WI38 (cell line): Measurements from ENCODE around the gene GARNL3.

Source experiments
- H3K4me3 ChIP-seq: 2 replicates; pipeline ENCODE4 v1.5.1; 2011; ENCODE audit warnings: low read depth, mild to moderate bottlenecking, control low read depth, low read length
- TF ChIP-seq, protein P1 (sequence below): IDR thresholded peaks from 2 replicates; pipeline ENCODE4 v1.5.1; 2012; ENCODE audit warnings: low read depth, mild to moderate bottlenecking, control low read depth, low read length

Gene GARNL3

GRCh38 chr9:127225801-127226625 lies 38.6 kb upstream of the GARNL3 start:
- no peak overlapping the region for H3K4me3 ChIP-seq
- TF ChIP-seq, protein P1, sequence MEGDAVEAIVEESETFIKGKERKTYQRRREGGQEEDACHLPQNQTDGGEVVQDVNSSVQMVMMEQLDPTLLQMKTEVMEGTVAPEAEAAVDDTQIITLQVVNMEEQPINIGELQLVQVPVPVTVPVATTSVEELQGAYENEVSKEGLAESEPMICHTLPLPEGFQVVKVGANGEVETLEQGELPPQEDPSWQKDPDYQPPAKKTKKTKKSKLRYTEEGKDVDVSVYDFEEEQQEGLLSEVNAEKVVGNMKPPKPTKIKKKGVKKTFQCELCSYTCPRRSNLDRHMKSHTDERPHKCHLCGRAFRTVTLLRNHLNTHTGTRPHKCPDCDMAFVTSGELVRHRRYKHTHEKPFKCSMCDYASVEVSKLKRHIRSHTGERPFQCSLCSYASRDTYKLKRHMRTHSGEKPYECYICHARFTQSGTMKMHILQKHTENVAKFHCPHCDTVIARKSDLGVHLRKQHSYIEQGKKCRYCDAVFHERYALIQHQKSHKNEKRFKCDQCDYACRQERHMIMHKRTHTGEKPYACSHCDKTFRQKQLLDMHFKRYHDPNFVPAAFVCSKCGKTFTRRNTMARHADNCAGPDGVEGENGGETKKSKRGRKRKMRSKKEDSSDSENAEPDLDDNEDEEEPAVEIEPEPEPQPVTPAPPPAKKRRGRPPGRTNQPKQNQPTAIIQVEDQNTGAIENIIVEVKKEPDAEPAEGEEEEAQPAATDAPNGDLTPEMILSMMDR: no peak

- TF ChIP-seq, protein P1: no peak
- no peak overlapping the region for H3K4me3 ChIP-seq
Measured at GRCh38 chr9:127229691-127230417, 34.7 kb upstream of the GARNL3 start.

DNA sequence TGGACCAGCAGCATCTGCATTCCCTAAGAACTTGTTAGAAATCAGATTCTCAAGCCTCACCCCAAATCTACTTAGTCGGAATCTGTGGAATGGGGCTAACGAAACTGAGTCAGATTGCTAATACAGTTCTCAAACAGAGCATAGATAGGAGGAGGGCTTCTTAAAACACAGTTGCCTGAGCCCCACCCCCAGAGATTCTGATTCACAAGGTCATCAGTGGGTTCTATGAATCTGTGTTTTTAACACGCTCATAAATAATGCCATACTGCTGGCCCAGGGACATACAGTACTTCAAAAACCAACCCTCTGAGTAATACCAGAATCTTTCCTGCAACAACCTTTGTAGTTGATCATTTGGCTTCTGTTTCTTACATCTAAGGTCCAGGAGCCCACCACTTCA lies 32.9 kb upstream of the GARNL3 start:
- TF ChIP-seq, protein P1: no peak
- no peak overlapping the region for H3K4me3 ChIP-seq

GRCh38 chr9:127232833-127233549 lies 31.6 kb upstream of the GARNL3 start:
- no peak overlapping the region for H3K4me3 ChIP-seq
- TF ChIP-seq, protein P1: no peak

- no peak overlapping the region for H3K4me3 ChIP-seq
- TF ChIP-seq, protein P1: no peak
Measured at GRCh38 chr9:127233550-127233949, 31.0 kb upstream of the GARNL3 start.

- no peak overlapping the region for H3K4me3 ChIP-seq
- TF ChIP-seq, protein P1: no peak
Measured at GRCh38 chr9:127233989-127234388, 30.6 kb upstream of the GARNL3 start.

DNA sequence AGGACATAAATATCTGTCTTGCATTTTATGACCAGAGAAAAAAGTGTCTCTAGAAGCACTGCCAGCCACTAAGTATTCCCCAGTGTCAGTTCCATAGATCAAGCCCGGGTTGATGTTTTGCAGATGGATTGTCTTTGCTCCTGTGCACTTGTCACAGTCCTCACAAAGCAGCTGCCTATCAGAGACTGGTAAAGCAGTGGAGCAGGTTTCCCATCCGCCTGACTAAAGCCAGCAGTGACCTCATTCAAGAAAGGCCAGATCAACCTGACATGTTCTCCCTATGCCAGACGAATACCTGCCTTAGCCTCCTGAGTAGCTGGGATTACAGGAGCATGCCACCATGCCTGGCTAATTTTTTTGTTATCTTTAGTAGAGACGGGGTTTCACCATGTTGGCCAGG lies 26.8 kb upstream of the GARNL3 start:
- H3K4me3 ChIP-seq: no peak overlapping the region
- TF ChIP-seq, protein P1: no peak
